Stimulated activated effector memory CD8-positive, alpha-beta T cell treated with anti-CD3 and anti-CD28 coated beads, Interleukin-12 subunit alpha, Interleukin-12 subunit beta, amount 100 ng/mL, for 72 hours (primary cell): ENCODE results near the gene MRAP2.
"Not testable (repeated sequence)": the region's sequence is repeated elsewhere in the genome, so short reads cannot be mapped to it uniquely, and the experiment has no call there.

Experiments
- ATAC-seq: fragments of 150-1000 bp; cut with Tn5 transposase; 2 replicates; pipeline ENCODE4 v1.10.0; 2021
- DNase-seq, 2 donors: peaks; one replicate each; pipeline ENCODE4 v3.0.0; 2021 to 2022; ENCODE audit warnings: low spot score in 2 of 2
- H3K27ac Mint-ChIP-seq: one replicate; pipeline ENCODE4 v1.8.0; 2022; ENCODE audit warnings: mild to moderate bottlenecking, mixed read lengths
- H3K36me3 Mint-ChIP-seq: one replicate; pipeline ENCODE4 v1.8.0; 2022; ENCODE audit warnings: mild to moderate bottlenecking, mixed read lengths
- H3K4me1 Mint-ChIP-seq: one replicate; pipeline ENCODE4 v1.8.0; 2022; ENCODE audit warnings: mixed read lengths
- H3K4me3 Mint-ChIP-seq: one replicate; pipeline ENCODE4 v1.8.0; 2022; ENCODE audit warnings: mild to moderate bottlenecking, mixed read lengths
- H3K9me3 Mint-ChIP-seq: one replicate; pipeline ENCODE4 v1.8.0; 2022; ENCODE audit warnings: mixed read lengths

Gene MRAP2

GRCh38 chr6:84082689-84083265 is 49.2 kb downstream of the MRAP2 start:
- ATAC-seq (no peak), DNase-seq (no peak)
- no peaks in the 10 kb centered on the region for H3K9me3 Mint-ChIP-seq
- no peaks in the 10 kb centered on the region for H3K4me1 Mint-ChIP-seq
- H3K36me3 Mint-ChIP-seq, result no peaks in the 10 kb centered on the region
- H3K4me3 Mint-ChIP-seq, result no peak overlapping the region
- no peak overlapping the region for H3K27ac Mint-ChIP-seq

GRCh38 chr6:84084705-84085104 is 51.1 kb downstream of the MRAP2 start:
- not testable (repeated sequence) for DNase-seq, H3K27ac Mint-ChIP-seq, H3K4me3 Mint-ChIP-seq, H3K36me3 Mint-ChIP-seq, ATAC-seq, H3K9me3 Mint-ChIP-seq, H3K4me1 Mint-ChIP-seq

GRCh38 chr6:84086056-84086455 is 52.5 kb downstream of the MRAP2 start:
- ATAC-seq, result no peak
- Mint-ChIP-seq H3K36me3 (no peaks in the 10 kb centered on the region), H3K4me1 (no peaks in the 10 kb centered on the region), H3K9me3 (no peaks in the 10 kb centered on the region), H3K4me3 (no peak overlapping the region), H3K27ac (no peak overlapping the region)
- no peak for DNase-seq

GRCh38 chr6:84086545-84087429 is 53.2 kb downstream of the MRAP2 start:
- no peaks in the 10 kb centered on the region for H3K4me1 Mint-ChIP-seq
- no peaks in the 10 kb centered on the region for H3K9me3 Mint-ChIP-seq
- H3K36me3 Mint-ChIP-seq, result no peaks in the 10 kb centered on the region
- H3K27ac Mint-ChIP-seq, result no peak overlapping the region
- ATAC-seq (peak; percentile 24), DNase-seq (no peak)
- H3K4me3 Mint-ChIP-seq, result no peak overlapping the region

- H3K27ac Mint-ChIP-seq, result no peak overlapping the region
- DNase-seq, result no peak
- H3K4me1 Mint-ChIP-seq, result no peaks in the 10 kb centered on the region
- no peaks in the 10 kb centered on the region for H3K9me3 Mint-ChIP-seq
- no peak for ATAC-seq
- H3K36me3 Mint-ChIP-seq, result no peaks in the 10 kb centered on the region
- H3K4me3 Mint-ChIP-seq, result no peak overlapping the region
These were observed 55.5 kb downstream of the MRAP2 start for GRCh38 chr6:84089081-84089480.

- Mint-ChIP-seq H3K4me3 (no peak overlapping the region), H3K36me3 (no peaks in the 10 kb centered on the region), H3K27ac (no peak overlapping the region), H3K9me3 (no peaks in the 10 kb centered on the region), H3K4me1 (no peaks in the 10 kb centered on the region)
- ATAC-seq, result no peak
- DNase-seq, result no peak
These were observed 56.0 kb downstream of the MRAP2 start for GRCh38 chr6:84089552-84089951.

GRCh38 chr6:84093441-84094435 is 60.2 kb downstream of the MRAP2 start:
- DNase-seq, result no peak
- H3K4me3 Mint-ChIP-seq, result no peak overlapping the region
- H3K4me1 Mint-ChIP-seq, result no peaks in the 10 kb centered on the region
- ATAC-seq, result no peak
- H3K27ac Mint-ChIP-seq, result no peak overlapping the region
- H3K9me3 Mint-ChIP-seq, result no peaks in the 10 kb centered on the region
- H3K36me3 Mint-ChIP-seq, result no peaks in the 10 kb centered on the region

- ATAC-seq, result no peak
- DNase-seq, result no peak
- no peak overlapping the region for H3K27ac Mint-ChIP-seq
- H3K4me1 Mint-ChIP-seq, result no peaks in the 10 kb centered on the region
- no peaks in the 10 kb centered on the region for H3K9me3 Mint-ChIP-seq
- H3K36me3 Mint-ChIP-seq, result no peaks in the 10 kb centered on the region
- H3K4me3 Mint-ChIP-seq, result no peak overlapping the region
These were observed 61.6 kb downstream of the MRAP2 start for GRCh38 chr6:84095156-84095555.

- Mint-ChIP-seq H3K4me1 (no peaks in the 10 kb centered on the region), H3K36me3 (no peaks in the 10 kb centered on the region), H3K4me3 (no peak overlapping the region), H3K27ac (no peak overlapping the region), H3K9me3 (no peaks in the 10 kb centered on the region)
- ATAC-seq (no peak), DNase-seq (no peak)
These were observed 69.5 kb downstream of the MRAP2 start for GRCh38 chr6:84103029-84103428.

- H3K36me3 Mint-ChIP-seq, H3K4me1 Mint-ChIP-seq, H3K9me3 Mint-ChIP-seq, DNase-seq, H3K27ac Mint-ChIP-seq, ATAC-seq, H3K4me3 Mint-ChIP-seq: not testable (repeated sequence)
These were observed 71.8 kb downstream of the MRAP2 start for GRCh38 chr6:84105215-84105924.

- DNase-seq, result no peak
- ATAC-seq, result no peak
- no peaks in the 10 kb centered on the region for H3K4me1 Mint-ChIP-seq
- no peaks in the 10 kb centered on the region for H3K36me3 Mint-ChIP-seq
- no peaks in the 10 kb centered on the region for H3K9me3 Mint-ChIP-seq
- H3K4me3 Mint-ChIP-seq, result no peak overlapping the region
- no peak overlapping the region for H3K27ac Mint-ChIP-seq
These were observed 73.9 kb downstream of the MRAP2 start for GRCh38 chr6:84107495-84107894.

- H3K4me3 Mint-ChIP-seq, H3K36me3 Mint-ChIP-seq, H3K4me1 Mint-ChIP-seq, H3K27ac Mint-ChIP-seq, H3K9me3 Mint-ChIP-seq, ATAC-seq, DNase-seq: not testable (repeated sequence)
These were observed 77.8 kb downstream of the MRAP2 start for GRCh38 chr6:84111351-84111750.

- peaks cover 10% of the 10 kb centered on the region for H3K9me3 Mint-ChIP-seq
- not testable (repeated sequence) for ATAC-seq, DNase-seq, H3K36me3 Mint-ChIP-seq, H3K4me1 Mint-ChIP-seq, H3K4me3 Mint-ChIP-seq, H3K27ac Mint-ChIP-seq
These were observed 81.5 kb downstream of the MRAP2 start for GRCh38 chr6:84114933-84115594.

GRCh38 chr6:84118191-84118590 is 84.6 kb downstream of the MRAP2 start:
- Mint-ChIP-seq H3K36me3 (no peaks in the 10 kb centered on the region), H3K27ac (no peak overlapping the region)

More at GRCh38 chr6:84118191-84118590, 84.6 kb downstream of the MRAP2 start:
- ATAC-seq (no peak), DNase-seq (no peak)
- H3K4me1 Mint-ChIP-seq, result no peaks in the 10 kb centered on the region
- peaks cover 10% of the 10 kb centered on the region for H3K9me3 Mint-ChIP-seq
- no peak overlapping the region for H3K4me3 Mint-ChIP-seq
